Common myeloid progenitor, CD34-positive (primary cell): Measurements from ENCODE around the gene FATE1.

Experiments used
- CTCF ChIA-PET: fragments of 350-600 bp; sonication (Branson Sonifier 250); formaldehyde crosslinking; loops from one replicate; lab custom pipeline; 2021; ENCODE audit warnings: antibody characterized with exemption; lab: Charles Lee
- POLR2A ChIA-PET: fragments of 350-600 bp; sonication (Branson Sonifier 250); formaldehyde crosslinking; loops from one replicate; lab custom pipeline; 2021; ENCODE audit warnings: antibody characterized with exemption; lab: Charles Lee
- DNase-seq, 3 donors: peaks; one replicate each; pipeline versions ENCODE4 v3.0.0 to v3.0.0-alpha.2; 2013
- H3K27ac ChIP-seq, 2 experiments: 1 replicate in 1 of 2; 2 replicates in 1 of 2; pipeline ENCODE4 v1.7.0; 2013; ENCODE audit warnings: inconsistent platforms in 2 of 2, low read length in 2 of 2, mild to moderate bottlenecking in 2 of 2, low read depth in 1 of 2, moderate library complexity in 1 of 2; ENCODE audit not compliant: severe bottlenecking in 2 of 2, insufficient read depth in 1 of 2, poor library complexity in 1 of 2
- H3K27me3 ChIP-seq, 5 experiments: replicated peaks in 2 of 5; 1 replicate in 3 of 5; 2 replicates in 2 of 5; pipeline versions ENCODE4 v1.6.1 to v1.7.0; 2013; ENCODE audit warnings: low read length in 4 of 5, mild to moderate bottlenecking in 2 of 5, moderate library complexity in 2 of 5, inconsistent platforms in 1 of 5; ENCODE audit not compliant: insufficient read depth in 5 of 5, control insufficient read depth in 4 of 5
- H3K36me3 ChIP-seq, 4 experiments: 1 replicate in 2 of 4; 2 replicates in 2 of 4; pipeline versions ENCODE4 v1.6.1 to v1.7.0; 2013; ENCODE audit warnings: low read length in 3 of 4, control low read depth in 1 of 4, mild to moderate bottlenecking in 1 of 4; ENCODE audit not compliant: control insufficient read depth in 4 of 4, insufficient read depth in 4 of 4
- H3K4me1 ChIP-seq, 4 experiments: 1 replicate in 3 of 4; 2 replicates in 1 of 4; pipeline versions ENCODE4 v1.6.1 to v1.7.1; 2013; ENCODE audit warnings: low read length in 3 of 4, mild to moderate bottlenecking in 3 of 4, control low read depth in 1 of 4, inconsistent platforms in 1 of 4, moderate library complexity in 1 of 4; ENCODE audit not compliant: control insufficient read depth in 4 of 4, insufficient read depth in 4 of 4; ENCODE audit errors: control extremely low read depth in 1 of 4
- H3K4me3 ChIP-seq, 7 experiments: 1 replicate in 4 of 7; 2 replicates in 3 of 7; pipeline versions ENCODE4 v1.5.1 to v1.7.0; 2013; ENCODE audit warnings: mild to moderate bottlenecking in 7 of 7, low read length in 6 of 7, moderate library complexity in 6 of 7, inconsistent platforms in 2 of 7, low read depth in 2 of 7, control low read depth in 1 of 7; ENCODE audit not compliant: insufficient read depth in 4 of 7, control insufficient read depth in 1 of 7; ENCODE audit errors: extremely low read depth in 1 of 7
- H3K9me3 ChIP-seq, 5 experiments: 1 replicate in 4 of 5; 2 replicates in 1 of 5; pipeline versions ENCODE4 v1.6.1 to v1.7.1; 2013; ENCODE audit warnings: low read length in 4 of 5, mild to moderate bottlenecking in 2 of 5, inconsistent platforms in 1 of 5, low read depth in 1 of 5, moderate library complexity in 1 of 5; ENCODE audit not compliant: control insufficient read depth in 4 of 5, insufficient read depth in 2 of 5; ENCODE audit errors: control extremely low read depth in 1 of 5
- WGBS: methylation state at CpG from one replicate; pipeline ENCODE4 v1.1.5; 2013; ENCODE audit not compliant: insufficient coverage; 5-methylcytosine and 5-hydroxymethylcytosine counted together

Gene FATE1

DNA sequence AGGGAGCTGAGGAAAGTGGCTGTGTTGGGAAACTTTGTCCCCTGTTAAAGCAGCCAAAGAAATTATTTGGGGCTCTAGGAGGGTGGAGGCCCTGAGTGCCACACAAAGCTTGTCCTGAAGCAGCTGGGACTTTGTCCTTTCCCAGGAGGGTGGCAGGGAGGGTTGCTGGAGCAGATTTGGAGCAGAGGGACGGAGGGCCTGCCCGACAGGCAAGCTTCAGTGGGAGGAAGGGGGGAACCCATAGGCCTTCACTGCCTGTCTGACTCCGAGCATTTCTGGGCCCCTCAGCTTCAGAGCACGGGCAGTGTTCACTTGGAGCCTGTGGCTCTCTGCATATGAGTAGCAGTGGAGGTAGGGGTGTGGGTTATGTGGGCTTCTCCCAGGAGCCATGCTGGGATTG, 11.5 kb downstream of the FATE1 start:
- Histone ChIP-seq H3K27me3 (peaks cover 0 to 21% (median 0%) of the 10 kb centered on the region in 5 experiments), H3K4me1 (no peaks in the 10 kb centered on the region), H3K36me3 (no peaks in the 10 kb centered on the region), H3K27ac (no peak overlapping the region), H3K9me3 (no peaks in the 10 kb centered on the region), H3K4me3 (no peak overlapping the region)
- ChIA-PET CTCF (no interaction called here), POLR2A (no interaction called here)
- no peak for DNase-seq
- WGBS = 81% methylated on average over 4 of the region's 4 CpGs

DNA sequence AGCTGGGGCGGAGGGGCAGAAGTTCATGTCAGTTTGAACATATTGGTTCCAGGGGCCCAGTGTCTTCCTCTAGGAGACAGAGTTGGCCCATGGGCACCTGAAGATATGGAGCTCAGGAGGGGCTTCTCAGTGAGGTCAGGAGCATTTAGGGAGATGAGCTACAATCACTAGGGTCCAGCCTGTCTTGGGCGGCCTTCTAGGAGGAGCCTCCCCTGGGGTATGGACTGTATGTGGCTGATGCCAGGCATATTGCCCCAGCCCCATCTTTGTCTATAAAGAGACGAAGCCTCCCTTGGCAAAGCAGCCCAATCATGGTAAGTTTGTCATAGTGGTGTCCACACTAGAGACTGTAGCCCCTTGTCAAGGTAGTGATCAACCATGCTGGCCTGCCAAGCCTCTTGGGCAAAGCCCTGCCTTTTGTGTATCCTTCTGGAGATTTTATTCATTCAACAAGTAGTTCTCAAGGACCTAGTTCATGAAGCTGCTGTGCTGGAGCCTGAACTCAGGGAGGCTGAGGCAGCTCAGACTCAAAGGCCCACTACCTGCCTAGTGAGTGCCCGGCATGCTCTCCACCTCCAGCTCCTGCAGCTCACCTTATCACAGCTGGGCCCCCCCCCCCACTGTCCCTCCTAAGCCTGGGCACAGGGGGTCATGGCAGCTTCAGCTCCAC, 13.4 kb downstream of the FATE1 start:
- Histone ChIP-seq H3K27ac (no peak overlapping the region), H3K4me1 (no peaks in the 10 kb centered on the region), H3K9me3 (no peaks in the 10 kb centered on the region), H3K27me3 (peaks cover 0 to 30% (median 0%) of the 10 kb centered on the region in 5 experiments), H3K4me3 (no peak overlapping the region), H3K36me3 (no peaks in the 10 kb centered on the region)
- POLR2A ChIA-PET = no interaction called here
- 77% methylated on average over 3 of the region's 4 CpGs for WGBS
- no peak for DNase-seq
- CTCF ChIA-PET = no interaction called here

- POLR2A ChIA-PET = no interaction called here
- WGBS = 71% methylated on average over 4 of the region's 4 CpGs
Observed at GRCh38 chrX:151734446-151734845, 18.6 kb downstream of the FATE1 start, which contains the start of gene CNGA2. CNGA2 (plus strand) TSS chrX:151734746; CDS start chrX:151738484, 3,738 bp downstream.

GRCh38 chrX:151735219-151735618, 19.4 kb downstream of the FATE1 start:
- Histone ChIP-seq H3K27ac (no peak overlapping the region), H3K27me3 (peaks cover 0 to 24% (median 0%) of the 10 kb centered on the region in 5 experiments), H3K9me3 (no peaks in the 10 kb centered on the region), H3K36me3 (no peaks in the 10 kb centered on the region), H3K4me3 (no peak overlapping the region), H3K4me1 (no peaks in the 10 kb centered on the region)
- CTCF ChIA-PET = no interaction called here
- POLR2A ChIA-PET = no interaction called here
- WGBS = 100% methylated on average over 1 of the region's 2 CpGs
- no peak for DNase-seq

More at GRCh38 chrX:151734446-151734845, 18.6 kb downstream of the FATE1 start, which contains the start of gene CNGA2:
- Histone ChIP-seq H3K4me1 (no peaks in the 10 kb centered on the region), H3K9me3 (no peaks in the 10 kb centered on the region), H3K27ac (no peak within 1 kb of the TSS), H3K36me3 (no peaks in the 10 kb centered on the region), H3K27me3 (peaks cover 0 to 30% (median 0%) of the 10 kb centered on the region in 5 experiments), H3K4me3 (no peak within 1 kb of the TSS)
- DNase-seq = no peak
- CTCF ChIA-PET = interaction anchor here (1.5 kb wide), 1 partner anchor 16 kb away, joined by 4 read pairs; no protein-coding TSS in a partner anchor

- no peak overlapping the region for H3K27ac ChIP-seq
- POLR2A ChIA-PET = no interaction called here
- WGBS = 87% methylated on average over 6 of the region's 6 CpGs
- H3K27me3 ChIP-seq = peaks cover 0 to 24% (median 0%) of the 10 kb centered on the region in 5 experiments
- no peaks in the 10 kb centered on the region for H3K36me3 ChIP-seq
- H3K4me3 ChIP-seq = no peak overlapping the region
- no peaks in the 10 kb centered on the region for H3K4me1 ChIP-seq
- CTCF ChIA-PET = interaction anchor here (1.4 kb wide), 1 partner anchor 11 kb away, joined by 3 read pairs; no protein-coding TSS in a partner anchor
- no peak for DNase-seq
- no peaks in the 10 kb centered on the region for H3K9me3 ChIP-seq
Observed at GRCh38 chrX:151736685-151737084, 20.9 kb downstream of the FATE1 start.

DNA sequence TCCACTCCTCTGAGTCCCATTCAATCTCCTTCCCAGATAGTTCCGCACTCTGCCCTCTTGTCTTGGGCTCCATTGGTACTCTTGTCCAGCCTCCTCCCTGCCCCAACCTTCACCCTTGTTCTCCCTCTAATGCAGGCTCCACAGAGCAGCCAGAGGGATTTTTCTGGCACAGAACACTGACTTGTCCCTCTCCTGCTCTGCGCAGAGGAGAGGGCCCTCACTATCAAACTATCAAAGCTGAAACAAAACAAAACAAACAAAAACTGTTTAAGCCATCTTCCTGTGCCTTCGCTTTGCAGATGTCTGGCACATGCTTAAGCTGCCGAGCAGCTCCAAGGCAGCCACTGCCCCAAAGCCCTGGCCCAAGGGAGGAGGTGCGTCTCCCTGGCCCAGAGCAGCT, 21.7 kb downstream of the FATE1 start:
- 88% methylated on average over 3 of the region's 5 CpGs for WGBS
- DNase-seq = no peak
- Histone ChIP-seq H3K27me3 (peaks cover 0 to 16% (median 0%) of the 10 kb centered on the region in 5 experiments), H3K9me3 (no peaks in the 10 kb centered on the region), H3K4me3 (no peak overlapping the region), H3K4me1 (no peaks in the 10 kb centered on the region), H3K27ac (no peak overlapping the region), H3K36me3 (no peaks in the 10 kb centered on the region)
- ChIA-PET POLR2A (no interaction called here), CTCF (interaction anchor here (1.4 kb wide), 1 partner anchor 12 kb away, joined by 3 read pairs; no protein-coding TSS in a partner anchor)

GRCh38 chrX:151738751-151739150, 22.9 kb downstream of the FATE1 start:
- Histone ChIP-seq H3K36me3 (no peaks in the 10 kb centered on the region), H3K9me3 (no peaks in the 10 kb centered on the region), H3K27ac (no peak overlapping the region), H3K4me3 (no peak overlapping the region), H3K4me1 (no peaks in the 10 kb centered on the region), H3K27me3 (peaks cover 0 to 9% (median 0%) of the 10 kb centered on the region in 5 experiments)
- no peak for DNase-seq
- ChIA-PET POLR2A (no interaction called here), CTCF (no interaction called here)
- WGBS = 84% methylated on average over 7 of the region's 7 CpGs
